ENCODE measurements around the gene ZMYND11. TPM values are rescaled to one million over a fixed set of nuclear protein-coding genes. Genes with fewer than 3 reads are reported as not detected.

ZMYND11 gene
- total and polyA plus RNA-seq, 8 donors, result 58.9 to 128 (median 119) TPM

DNA sequence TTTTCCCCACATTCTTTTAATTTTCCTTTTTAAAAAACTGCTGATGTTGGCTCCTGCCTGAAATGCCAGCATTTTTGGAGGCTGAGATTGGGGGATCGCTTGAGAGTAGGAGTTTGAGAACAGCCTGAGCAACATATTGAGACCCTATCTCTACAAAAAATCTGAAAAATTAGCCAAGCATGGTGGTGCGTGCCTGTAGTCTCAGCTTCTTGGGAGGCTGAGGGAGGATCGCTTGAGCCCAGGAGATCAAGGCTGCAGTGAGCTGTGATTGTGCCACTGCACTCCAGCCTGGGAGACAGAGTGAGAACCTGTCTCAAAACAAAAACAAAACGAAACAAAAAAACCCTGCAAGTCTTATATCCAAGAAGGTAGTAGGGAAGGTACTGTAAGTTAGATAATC, 51.7 kb downstream of the ZMYND11 start:
- DNase-seq, result no peak
- H3K27ac ChIP-seq, result no peak overlapping the region
- H3K27me3 ChIP-seq, result no peaks in the 10 kb centered on the region
- ATAC-seq, result no peak
- intact Hi-C loops (cut with DNase I), result no loop called here
- TF ChIP-seq, protein P1, sequence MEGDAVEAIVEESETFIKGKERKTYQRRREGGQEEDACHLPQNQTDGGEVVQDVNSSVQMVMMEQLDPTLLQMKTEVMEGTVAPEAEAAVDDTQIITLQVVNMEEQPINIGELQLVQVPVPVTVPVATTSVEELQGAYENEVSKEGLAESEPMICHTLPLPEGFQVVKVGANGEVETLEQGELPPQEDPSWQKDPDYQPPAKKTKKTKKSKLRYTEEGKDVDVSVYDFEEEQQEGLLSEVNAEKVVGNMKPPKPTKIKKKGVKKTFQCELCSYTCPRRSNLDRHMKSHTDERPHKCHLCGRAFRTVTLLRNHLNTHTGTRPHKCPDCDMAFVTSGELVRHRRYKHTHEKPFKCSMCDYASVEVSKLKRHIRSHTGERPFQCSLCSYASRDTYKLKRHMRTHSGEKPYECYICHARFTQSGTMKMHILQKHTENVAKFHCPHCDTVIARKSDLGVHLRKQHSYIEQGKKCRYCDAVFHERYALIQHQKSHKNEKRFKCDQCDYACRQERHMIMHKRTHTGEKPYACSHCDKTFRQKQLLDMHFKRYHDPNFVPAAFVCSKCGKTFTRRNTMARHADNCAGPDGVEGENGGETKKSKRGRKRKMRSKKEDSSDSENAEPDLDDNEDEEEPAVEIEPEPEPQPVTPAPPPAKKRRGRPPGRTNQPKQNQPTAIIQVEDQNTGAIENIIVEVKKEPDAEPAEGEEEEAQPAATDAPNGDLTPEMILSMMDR (IDR thresholded peaks at IDR 0.05), result no peak
- H3K36me3 ChIP-seq, result peaks cover 0 to 15% of the 10 kb centered on the region in 2 donors
- no peak overlapping the region for H3K4me3 ChIP-seq
- peaks cover 0 to 15% of the 10 kb centered on the region in 2 donors for H3K4me1 ChIP-seq
- H3K9me3 ChIP-seq, result peaks cover 0 to 3% of the 10 kb centered on the region in 2 donors

DNA sequence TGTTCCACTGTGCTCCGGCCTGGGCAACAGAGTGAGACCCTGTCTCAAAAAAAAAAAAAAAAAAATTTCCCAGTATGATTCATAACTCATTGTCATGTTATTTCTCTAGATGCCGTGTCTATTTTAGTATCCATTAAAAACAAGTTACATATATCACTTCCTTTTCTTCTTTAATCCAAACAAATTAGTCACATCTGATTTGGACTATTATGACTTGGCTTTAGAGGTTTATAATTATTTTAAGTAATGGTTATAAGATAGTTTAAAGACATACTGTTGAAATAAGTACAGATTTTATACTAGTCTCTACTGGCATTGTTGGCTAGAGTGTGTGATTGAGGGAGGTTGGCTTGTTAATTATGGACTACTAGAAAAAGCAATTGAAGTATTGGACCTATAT, 53.3 kb downstream of the ZMYND11 start:
- Histone ChIP-seq H3K27me3 (no peaks in the 10 kb centered on the region), H3K36me3 (peaks cover 0 to 15% of the 10 kb centered on the region in 2 donors), H3K4me1 (peaks cover 0 to 14% of the 10 kb centered on the region in 2 donors), H3K4me3 (no peak overlapping the region), H3K9me3 (peaks cover 0 to 3% of the 10 kb centered on the region in 2 donors), H3K27ac (no peak overlapping the region)
- ATAC-seq (no peak), DNase-seq (no peak)
- TF ChIP-seq, protein P1 (IDR thresholded peaks at IDR 0.05), result no peak
- intact Hi-C loops (cut with DNase I), result no loop called here

- Histone ChIP-seq H3K9me3 (no peaks in the 10 kb centered on the region), H3K4me1 (peaks cover 0 to 14% of the 10 kb centered on the region in 2 donors), H3K36me3 (no peaks in the 10 kb centered on the region), H3K27me3 (no peaks in the 10 kb centered on the region), H3K4me3 (no peak overlapping the region), H3K27ac (no peak overlapping the region)
- ATAC-seq, result no peak
- intact Hi-C loops (cut with DNase I), result no loop called here
- DNase-seq, result peak in 1 of 4 donors; percentile 34
- TF ChIP-seq, protein P1 (IDR thresholded peaks at IDR 0.05), result no peak
Measured at GRCh38 chr10:190216-190615, 55.0 kb downstream of the ZMYND11 start.

- intact Hi-C loops (cut with DNase I), result no loop called here
Measured at GRCh38 chr10:191703-192518, 56.7 kb downstream of the ZMYND11 start.

GRCh38 chr10:194281-194680, 59.0 kb downstream of the ZMYND11 start:
- Histone ChIP-seq H3K9me3 (no peaks in the 10 kb centered on the region), H3K27ac (no peak overlapping the region), H3K4me3 (no peak overlapping the region), H3K27me3 (no peaks in the 10 kb centered on the region), H3K36me3 (no peaks in the 10 kb centered on the region), H3K4me1 (peaks cover 0 to 8% of the 10 kb centered on the region in 2 donors)
- TF ChIP-seq, protein P1 (IDR thresholded peaks at IDR 0.05), result no peak
- no peak for ATAC-seq
- no peak for DNase-seq
- intact Hi-C loops (cut with DNase I), result no loop called here

More at GRCh38 chr10:191703-192518, 56.7 kb downstream of the ZMYND11 start:
- peaks cover 0 to 14% of the 10 kb centered on the region in 2 donors for H3K4me1 ChIP-seq
- ATAC-seq, result peak; percentile 59
- no peaks in the 10 kb centered on the region for H3K27me3 ChIP-seq
- no peak overlapping the region for H3K4me3 ChIP-seq
- TF ChIP-seq, protein P1 (IDR thresholded peaks at IDR 0.05), result no peak
- H3K9me3 ChIP-seq, result no peaks in the 10 kb centered on the region
- peak in 2 of 4 donors; percentile 39 to 63 for DNase-seq
- no peaks in the 10 kb centered on the region for H3K36me3 ChIP-seq
- H3K27ac ChIP-seq, result no peak overlapping the region

All from left lung (tissue), 10 donors.